ENCODE measurements around the gene KCTD8.

GRCh38 chr4:44221407-44221806 lies 227.2 kb downstream of the KCTD8 start:
- TF ChIP-seq CTCF (IDR thresholded peaks at IDR 0.05) (no peak), POLR2A (IDR thresholded peaks at IDR 0.05) (no peak)

All from suprapubic skin (tissue), 3 donors.